DMS79 (cell line): ENCODE data around the gene DPEP3.

Experiments used
- DNase-seq: peaks from one replicate; lab custom pipeline; 2025; lab: John Stamatoyannopoulos, UW

Gene DPEP3

DNA sequence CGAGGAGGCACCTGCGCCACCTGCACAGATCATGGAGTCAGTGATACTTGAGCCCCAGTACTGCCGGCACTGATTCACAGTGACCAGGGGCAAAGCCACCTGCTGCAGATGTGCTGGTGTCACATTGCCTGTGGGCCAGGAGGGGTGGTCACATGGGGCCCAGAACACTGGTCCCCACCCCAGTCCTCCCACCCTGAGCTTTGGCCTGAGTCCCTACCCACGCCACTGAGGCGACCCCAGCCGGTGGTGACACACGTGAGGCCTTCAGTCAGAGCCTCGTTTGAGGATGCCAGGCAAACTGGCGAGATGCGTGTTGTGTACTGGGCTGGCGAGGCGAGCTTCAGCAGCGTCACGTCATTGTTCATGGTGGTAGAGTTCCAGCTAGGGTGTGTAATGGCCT lies 50.1 kb downstream of the DPEP3 start:
- DNase-seq: no peak

DNA sequence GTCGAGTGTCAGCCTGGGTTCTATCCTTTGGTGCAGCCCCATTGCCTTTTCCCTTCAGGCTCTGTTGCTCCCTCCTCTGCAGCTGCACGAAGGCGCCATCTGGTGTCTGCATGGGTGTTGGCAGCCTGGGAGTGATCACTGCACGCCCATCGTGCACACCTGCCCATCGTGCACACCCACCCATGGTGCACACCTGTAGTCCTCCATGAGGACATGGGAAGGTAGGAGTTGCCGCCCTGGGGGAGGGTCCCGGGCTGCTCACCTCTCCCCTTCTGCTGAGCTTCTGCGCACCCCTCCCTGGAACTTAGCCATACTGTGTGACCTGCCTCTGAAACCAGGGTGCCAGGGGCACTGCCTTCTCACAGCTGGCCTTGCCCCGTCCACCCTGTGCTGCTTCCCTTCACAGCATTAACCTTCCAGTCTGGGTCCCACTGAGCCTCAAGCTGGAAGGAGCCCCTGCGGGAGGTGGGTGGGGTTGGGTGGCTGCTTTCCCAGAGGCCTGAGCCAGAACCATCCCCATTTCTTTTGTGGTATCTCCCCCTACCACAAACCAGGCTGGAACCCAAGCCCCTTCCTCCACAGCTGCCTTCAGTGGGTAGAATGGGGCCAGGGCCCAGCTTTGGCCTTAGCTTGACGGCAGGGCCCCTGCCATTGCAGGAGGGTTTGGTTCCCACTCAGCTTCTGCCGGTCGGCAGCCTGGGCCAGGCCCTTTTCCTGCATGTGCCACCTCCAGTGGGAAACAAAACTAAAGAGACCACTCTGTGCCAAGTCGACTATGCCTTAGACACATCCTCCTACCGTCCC lies 51.5 kb downstream of the DPEP3 start:
- DNase-seq: peak; percentile 51

DNA sequence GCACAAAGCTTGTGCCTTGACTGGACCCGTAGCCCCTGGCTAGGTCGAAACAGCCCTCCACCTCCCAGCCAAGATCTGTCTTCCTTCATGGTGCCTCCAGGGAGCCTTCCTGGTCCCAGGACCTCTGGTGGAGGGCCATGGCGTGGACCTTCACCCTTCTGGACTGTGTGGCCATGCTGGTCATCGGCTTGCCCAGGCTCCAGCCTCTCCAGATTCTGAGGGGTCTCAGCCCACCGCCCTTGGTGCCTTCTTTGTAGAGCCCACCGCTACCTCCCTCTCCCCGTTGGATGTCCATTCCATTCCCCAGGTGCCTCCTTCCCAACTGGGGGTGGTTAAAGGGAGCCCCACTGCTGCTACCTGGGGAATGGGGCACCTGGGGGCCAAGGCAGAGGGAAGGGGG lies 52.2 kb downstream of the DPEP3 start:
- no peak for DNase-seq

GRCh38 chr16:67927131-67927941 lies 53.0 kb downstream of the DPEP3 start:
- DNase-seq: no peak

GRCh38 chr16:67926181-67926750 lies 54.0 kb downstream of the DPEP3 start:
- peak; percentile 67 for DNase-seq
